ENCODE data around the gene HSP90AA1. TPM values are rescaled to one million over a fixed set of nuclear protein-coding genes. Genes with fewer than 3 reads are reported as not detected.

Gene HSP90AA1
- total RNA-seq, 2 donors from 2014 or later: 353 to 377 TPM

DNA sequence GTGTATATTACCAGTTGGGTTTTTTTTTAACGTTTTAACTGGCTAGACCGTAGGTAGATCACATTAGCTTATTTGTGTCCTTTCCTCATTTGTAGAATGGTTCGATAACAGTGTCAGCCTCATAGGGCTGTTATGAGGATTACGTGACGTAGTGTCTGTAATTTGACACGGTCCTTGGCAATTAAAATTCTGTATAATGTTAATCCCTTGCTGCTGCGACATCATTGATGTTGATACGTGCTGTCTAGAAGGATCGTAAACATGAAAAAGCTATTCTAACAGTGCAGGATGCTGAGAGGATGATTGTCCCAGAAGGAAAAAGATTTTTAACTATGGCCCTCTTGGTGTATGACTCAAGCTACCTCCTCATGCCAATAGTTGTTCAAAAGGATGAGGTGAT is 50.9 kb downstream of the HSP90AA1 start:
- no peak for ATAC-seq (replicated peaks in 1 of 2)
- no peaks in the 10 kb centered on the region for H3K4me1 Mint-ChIP-seq (ENCODE audit: low read depth)
- peaks cover 19 to 34% of the 10 kb centered on the region in 2 donors for H3K36me3 Mint-ChIP-seq (ENCODE audit: insufficient read depth in 2 of 2)
- DNase-seq: no peak
- no peaks in the 10 kb centered on the region for H3K9me3 Mint-ChIP-seq
- H3K4me3 Mint-ChIP-seq: no peak overlapping the region
- no peaks in the 10 kb centered on the region for H3K27me3 Mint-ChIP-seq (ENCODE audit: low read depth)
- no peak overlapping the region for H3K27ac Mint-ChIP-seq

DNA sequence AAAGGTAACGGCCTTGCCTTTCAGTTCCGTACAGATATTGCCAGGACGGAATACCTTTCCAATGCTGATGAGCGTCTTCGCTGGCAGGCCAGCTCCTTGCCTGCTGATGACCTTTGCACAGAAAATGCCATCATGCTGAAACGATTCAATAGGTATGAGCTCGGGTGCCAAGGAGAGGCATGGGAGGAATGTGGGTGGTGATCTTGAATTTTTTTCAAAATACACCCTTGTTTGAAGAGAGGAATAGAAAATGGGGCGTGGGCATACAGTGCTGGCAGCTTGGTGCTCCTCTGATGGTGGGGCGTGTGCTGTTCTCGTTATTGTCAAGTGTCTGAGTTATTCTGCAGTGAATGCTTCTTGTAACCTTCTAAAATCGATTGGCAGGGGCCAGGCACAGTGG is 52.5 kb downstream of the HSP90AA1 start:
- H3K4me3 Mint-ChIP-seq: no peak overlapping the region
- no peaks in the 10 kb centered on the region for H3K27me3 Mint-ChIP-seq (ENCODE audit: low read depth)
- no peak overlapping the region for H3K27ac Mint-ChIP-seq
- no peaks in the 10 kb centered on the region for H3K4me1 Mint-ChIP-seq (ENCODE audit: low read depth)
- ATAC-seq (replicated peaks in 1 of 2) (no peak), DNase-seq (no peak)
- no peaks in the 10 kb centered on the region for H3K9me3 Mint-ChIP-seq
- H3K36me3 Mint-ChIP-seq (ENCODE audit: insufficient read depth in 2 of 2): peaks cover 25 to 35% of the 10 kb centered on the region in 2 donors

DNA sequence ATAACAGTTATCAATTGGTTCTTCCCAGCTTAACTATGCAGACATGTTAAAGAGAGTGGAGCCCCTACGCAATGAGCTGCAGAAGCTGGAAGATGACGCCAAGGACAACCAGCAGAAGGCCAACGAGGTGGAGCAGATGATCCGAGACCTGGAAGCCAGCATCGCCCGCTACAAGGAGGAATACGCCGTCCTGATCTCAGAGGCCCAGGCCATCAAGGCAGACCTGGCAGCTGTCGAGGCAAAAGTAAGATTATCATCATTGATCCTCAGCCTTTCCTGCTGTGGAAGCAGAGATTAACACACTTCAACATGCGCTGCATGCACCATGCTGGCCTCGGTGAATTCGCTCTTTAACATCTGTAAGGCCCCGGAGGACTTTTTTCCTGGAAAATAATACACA is 53.6 kb downstream of the HSP90AA1 start:
- Mint-ChIP-seq H3K4me1 (ENCODE audit: low read depth) (no peaks in the 10 kb centered on the region), H3K27me3 (ENCODE audit: low read depth) (no peaks in the 10 kb centered on the region), H3K27ac (peak overlapping the region; percentile 15), H3K9me3 (no peaks in the 10 kb centered on the region), H3K4me3 (no peak overlapping the region), H3K36me3 (ENCODE audit: insufficient read depth in 2 of 2) (peaks cover 28 to 38% of the 10 kb centered on the region in 2 donors)
- no peak for ATAC-seq (replicated peaks in 1 of 2)
- DNase-seq: no peak

Other genes starting within 250 kb of the HSP90AA1 start
- 100 to 1,000 TPM; 300 to 335 TPM for gene DYNC1H1, start 122.5 kb downstream of the HSP90AA1 start, total RNA-seq
- gene WDR20, start 52.9 kb upstream of the HSP90AA1 start, total RNA-seq: 10 to 100 TPM; 23.8 to 29.9 TPM
- gene MOK, start 218.1 kb upstream of the HSP90AA1 start, total RNA-seq: 1 to 10 TPM; 2.8 to 5.7 TPM
- gene ZNF839, start 232.7 kb upstream of the HSP90AA1 start, total RNA-seq: 10 to 100 TPM; 18.1 to 21.5 TPM